CD4-positive, alpha-beta T cell treated with Interleukin-17A for 4 hours (primary cell): ENCODE data around the gene SNX25.
"Not testable (repeated sequence)": the region's sequence is repeated elsewhere in the genome, so short reads cannot be mapped to it uniquely, and the experiment has no call there.

ENCODE experiments used
- DNase-seq: peaks from one replicate; pipeline ENCODE4 v3.0.0-alpha.2; 2020; ENCODE audit warnings: mixed read lengths

SNX25 gene

DNA sequence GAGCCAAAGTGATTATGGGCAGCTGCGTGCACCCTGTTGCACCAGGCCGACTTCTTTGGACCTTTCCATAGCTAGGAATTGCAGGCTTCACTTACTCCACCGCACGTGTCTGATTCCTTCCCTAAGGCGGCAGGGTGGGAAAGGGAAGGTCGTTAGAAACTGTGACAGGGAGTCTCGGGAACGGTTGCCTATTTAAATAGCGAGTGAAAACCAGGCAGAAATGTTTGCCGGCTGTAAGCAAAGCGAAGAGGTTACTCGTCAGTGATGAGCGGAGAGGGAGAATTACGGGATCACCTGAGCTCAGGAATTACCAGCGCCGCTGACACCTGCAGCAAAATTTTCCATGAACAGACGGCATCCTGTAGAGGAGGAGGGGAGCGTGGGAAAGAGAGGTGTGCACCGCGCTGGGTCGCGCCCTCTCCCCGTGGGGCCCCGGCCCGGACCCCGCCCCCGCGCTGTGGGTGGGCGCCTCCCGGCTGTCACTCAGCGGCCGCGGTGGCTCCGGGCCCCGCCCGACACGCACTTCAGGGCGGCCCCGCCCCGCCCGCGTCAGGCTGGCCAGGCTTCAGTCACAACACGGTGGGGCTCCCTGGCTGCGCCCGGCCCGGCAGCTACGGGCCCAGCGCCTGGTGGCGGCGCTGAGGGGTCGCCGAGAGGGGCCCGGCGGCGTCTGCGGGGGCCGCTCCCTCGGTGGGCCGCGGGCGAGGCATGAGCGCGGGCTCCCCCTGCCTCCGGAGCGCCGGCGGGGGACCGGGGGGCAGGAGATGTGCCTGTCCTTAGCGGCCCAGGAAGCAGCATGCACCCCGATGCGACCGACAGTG lies at the start of gene SNX25:
SNX25 (plus strand) TSS at position 568 of the 821 bp plus-strand sequence; CDS start at position 797, 229 bp downstream.
- DNase-seq: peak; percentile 92

DNA sequence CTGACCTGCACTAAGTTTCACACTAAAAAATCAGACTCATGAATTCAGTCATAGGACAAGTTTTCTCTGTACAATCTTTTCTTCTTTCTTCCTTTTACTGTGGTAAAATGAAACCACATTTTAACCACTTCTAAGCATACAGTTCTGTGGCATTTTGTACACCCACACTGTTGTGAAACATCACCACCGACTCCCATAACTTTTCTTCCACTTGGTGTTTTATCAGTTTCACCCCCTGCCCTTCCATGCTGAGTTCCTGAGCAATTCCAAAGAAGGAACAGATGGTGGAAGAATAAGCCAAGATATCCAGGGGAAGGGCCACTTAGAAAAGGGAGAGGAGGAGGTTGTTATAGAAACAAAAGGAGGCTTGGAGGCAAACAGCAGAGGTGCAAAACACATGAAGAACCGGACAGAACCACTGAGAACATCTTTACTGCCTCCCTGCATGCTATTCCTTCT lies 43.8 kb upstream of the SNX25 start:
- no peak for DNase-seq

DNA sequence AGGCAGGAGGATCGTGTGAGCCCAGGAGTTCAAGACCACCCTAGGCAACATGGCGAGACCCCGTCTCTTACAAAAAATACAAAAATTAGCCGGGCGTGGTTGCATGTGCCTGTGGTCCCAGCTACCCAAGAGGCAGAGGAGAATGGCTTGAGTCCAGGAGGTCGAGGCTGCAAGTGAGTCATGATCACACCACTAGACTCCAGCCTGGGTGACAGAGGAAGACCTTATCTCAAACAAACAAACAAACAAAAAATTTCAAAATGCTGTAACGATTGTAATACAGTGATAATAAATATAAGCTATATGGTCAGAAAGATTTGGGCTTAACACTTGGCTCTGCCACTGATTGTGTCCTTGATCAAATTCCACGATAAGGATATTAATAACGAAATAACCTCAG lies 42.2 kb upstream of the SNX25 start:
- DNase-seq: no peak

GRCh38 chr4:185171373-185172071 lies 37.9 kb upstream of the SNX25 start:
- DNase-seq: no peak

GRCh38 chr4:185179488-185179887 lies 29.9 kb upstream of the SNX25 start:
- DNase-seq: no peak

DNA sequence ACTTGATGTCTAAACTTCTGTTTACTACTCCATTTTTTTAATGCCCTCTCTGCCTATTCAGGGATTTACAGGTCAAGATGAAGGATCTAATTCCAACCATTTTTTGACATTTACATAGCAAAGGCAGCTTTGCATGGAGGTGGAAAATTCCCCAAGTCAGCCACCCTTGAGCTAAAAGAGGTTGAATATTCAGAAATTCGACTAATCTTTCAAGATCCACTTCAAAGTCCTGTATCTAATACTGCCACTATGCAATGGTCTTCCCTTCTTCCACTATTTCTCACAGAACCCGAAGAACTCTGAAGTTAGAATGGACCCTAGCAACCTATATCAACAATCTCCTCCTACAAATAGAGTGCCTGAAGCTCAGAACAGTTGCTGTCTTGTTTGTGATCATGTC lies 27.2 kb upstream of the SNX25 start:
- DNase-seq: no peak

- peak; percentile 88 for DNase-seq
Measured at GRCh38 chr4:185183622-185184281, 25.6 kb upstream of the SNX25 start.

DNA sequence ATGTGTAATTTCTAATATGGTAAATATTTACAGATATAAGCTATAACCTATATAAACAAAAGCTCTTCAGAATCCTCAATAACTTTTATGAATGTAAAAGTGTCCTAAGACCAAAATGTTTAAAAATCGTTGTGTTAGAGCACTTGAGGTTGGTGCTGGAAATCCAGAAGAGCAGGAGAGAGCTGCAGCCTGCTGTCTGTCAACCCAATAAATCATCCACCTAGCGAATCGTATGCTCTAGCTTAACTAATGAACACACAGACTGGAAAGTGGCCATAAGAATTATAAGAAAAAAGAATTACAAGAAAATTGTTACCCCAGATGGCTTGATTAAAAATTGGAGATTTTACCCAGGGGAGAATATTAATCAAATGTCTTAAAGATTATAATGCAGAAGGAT lies 22.6 kb upstream of the SNX25 start:
- no peak for DNase-seq

DNA sequence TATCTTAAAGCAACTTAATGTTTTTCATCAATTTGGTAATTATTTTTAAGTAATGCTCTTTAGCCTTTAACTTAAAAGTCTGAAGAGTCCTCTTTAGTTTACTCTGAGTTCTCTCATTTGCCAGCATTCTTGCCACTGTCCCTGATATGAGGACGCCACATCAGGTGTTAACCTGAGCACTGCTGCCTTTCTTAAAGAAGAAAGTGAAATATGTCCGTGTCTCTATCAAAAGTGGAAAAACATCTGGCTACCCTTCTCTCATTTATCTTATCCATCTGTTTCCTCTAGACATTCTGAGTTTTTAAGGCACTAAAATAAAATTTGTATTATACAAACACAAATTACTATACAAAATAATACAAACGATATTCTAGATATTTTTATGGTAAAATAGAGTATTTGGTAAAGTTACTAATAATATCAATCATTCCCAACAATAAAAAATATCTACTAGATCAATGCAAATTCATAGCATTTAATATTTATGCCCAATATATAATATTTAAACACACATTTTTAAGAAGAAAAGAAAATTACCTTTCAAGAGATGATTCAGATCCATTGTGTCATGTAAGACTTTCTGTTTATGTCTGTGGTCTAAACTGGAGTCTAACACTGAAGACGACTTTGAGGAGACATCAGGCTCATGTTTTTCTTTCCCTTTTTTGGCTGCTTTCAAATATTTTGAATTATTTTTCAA lies 19.6 kb upstream of the SNX25 start:
- DNase-seq: no peak

GRCh38 chr4:185190306-185190856 lies 19.0 kb upstream of the SNX25 start:
- DNase-seq: no peak

DNA sequence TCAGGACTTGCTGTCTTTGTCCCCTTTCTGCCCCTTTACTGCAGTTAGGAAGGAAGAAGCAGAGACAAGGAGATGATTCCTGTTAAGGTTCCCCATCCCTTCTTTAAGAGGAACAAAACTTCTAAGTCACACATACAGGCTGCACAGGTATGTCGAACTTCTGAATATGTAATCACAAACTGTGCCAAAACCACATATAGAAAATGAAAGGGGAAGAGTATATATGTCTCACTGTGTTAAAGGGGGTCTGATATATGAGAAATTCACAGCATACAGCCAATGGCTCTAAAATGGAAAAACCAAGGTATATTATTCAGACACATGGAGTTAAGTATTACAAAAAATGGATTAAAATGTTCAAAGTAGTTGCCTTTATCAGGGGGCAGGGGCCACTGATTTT lies 17.3 kb upstream of the SNX25 start:
- no peak for DNase-seq

- DNase-seq: no peak
Measured at GRCh38 chr4:185194924-185195888, 14.2 kb upstream of the SNX25 start.

- DNase-seq: no peak
Measured at GRCh38 chr4:185196437-185196836, 13.0 kb upstream of the SNX25 start.

- DNase-seq: not testable (repeated sequence)
Measured at GRCh38 chr4:185198189-185198588, 11.2 kb upstream of the SNX25 start.

- no peak for DNase-seq
Measured at GRCh38 chr4:185201977-185202962, 7.1 kb upstream of the SNX25 start.

DNA sequence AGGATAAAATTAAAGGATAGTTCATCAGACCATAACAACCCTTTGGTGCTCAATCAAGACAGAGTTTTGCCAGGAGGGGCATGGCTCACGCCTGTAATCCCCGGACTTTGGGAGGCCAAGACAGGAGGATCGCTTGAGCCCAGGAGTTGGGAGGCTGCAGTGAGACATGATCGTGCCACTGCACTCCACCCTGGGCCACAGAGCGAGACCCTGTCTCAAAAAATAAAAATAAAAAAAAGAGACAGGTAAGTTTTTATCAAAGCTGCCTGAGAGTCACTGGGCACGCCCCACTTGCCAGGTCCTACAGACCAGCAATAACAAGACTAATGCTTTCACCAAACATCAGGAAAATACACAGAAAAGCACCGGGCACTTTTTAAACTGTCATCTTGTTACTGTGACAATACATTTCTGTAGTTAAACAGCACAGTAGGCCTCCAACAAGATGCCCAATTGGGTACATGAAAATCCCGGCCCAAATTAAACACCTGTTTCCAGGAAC lies 6.4 kb upstream of the SNX25 start:
- no peak for DNase-seq

DNA sequence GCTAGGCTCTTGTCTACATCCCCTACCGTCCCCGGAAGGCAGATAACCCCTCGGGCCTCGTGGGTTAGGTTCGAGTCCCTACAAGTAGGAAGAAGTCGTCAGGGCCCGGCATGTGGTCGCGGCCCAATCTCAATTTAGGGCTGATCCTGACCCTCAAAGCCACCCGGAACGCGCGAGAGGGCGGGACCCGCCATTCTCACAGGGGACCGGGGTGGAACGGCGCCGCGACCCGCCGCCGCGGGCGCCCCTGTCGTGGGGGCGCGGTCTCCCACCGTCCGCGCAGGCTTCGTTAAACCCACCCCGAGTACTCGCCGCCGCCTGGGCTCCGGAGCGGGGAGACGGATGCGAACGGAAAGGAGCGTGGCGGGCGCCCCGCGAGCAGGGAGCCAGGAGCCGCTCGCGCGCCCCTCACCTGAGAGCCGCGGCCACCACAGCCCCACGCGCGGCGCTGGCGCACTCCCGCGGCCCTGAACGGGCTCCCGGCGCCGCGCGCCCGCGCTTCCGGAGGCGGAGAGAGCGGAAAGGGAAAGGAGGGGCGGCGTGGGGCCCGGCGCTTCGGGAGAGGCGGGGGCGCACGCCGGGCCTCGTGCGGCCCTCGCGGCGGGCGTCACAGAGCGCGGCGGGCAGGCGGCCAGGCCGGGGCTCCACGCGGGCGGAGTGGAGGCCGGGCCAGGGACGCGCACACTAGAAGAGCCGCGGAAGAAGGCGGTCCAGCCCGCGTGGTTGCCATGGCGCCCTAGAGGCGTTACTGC lies 5.7 kb upstream of the SNX25 start, which contains the start of gene CFAP97:
CFAP97 (minus strand) TSS at position 515 of the 752 bp plus-strand sequence. CDS start 12,804 bp downstream, outside the sequence.
- DNase-seq: peak; percentile 89

- no peak for DNase-seq
Measured at GRCh38 chr4:185204238-185204910, 5.0 kb upstream of the SNX25 start.
